GM18505 (cell line): ENCODE data around the gene SCTR.

Source experiments
- ATAC-seq: cut with Tn5 transposase; IDR thresholded peaks from one replicate; pipeline ENCODE4 v1.9.1; 2021; ENCODE audit not compliant: unreplicated experiment
- POLR2A ChIP-seq: IDR thresholded peaks from 4 replicates; pipeline ENCODE4 v1.6.1; 2011; ENCODE audit warnings: borderline replicate concordance; ENCODE audit not compliant: insufficient read depth, insufficient read length; ENCODE audit errors: extremely low read depth

The SCTR gene

GRCh38 chr2:119426801-119427395, 97.4 kb downstream of the SCTR start:
- ATAC-seq: no peak
- TF ChIP-seq POLR2A: no peak

- TF ChIP-seq POLR2A: no peak
- no peak for ATAC-seq
These were observed 97.9 kb downstream of the SCTR start for GRCh38 chr2:119426396-119426675.

GRCh38 chr2:119425620-119426395, 98.5 kb downstream of the SCTR start:
- no peak for ATAC-seq
- TF ChIP-seq POLR2A: no peak

GRCh38 chr2:119425119-119425405, 99.2 kb downstream of the SCTR start:
- ATAC-seq: no peak
- TF ChIP-seq POLR2A: no peak

GRCh38 chr2:119424284-119425118, 99.8 kb downstream of the SCTR start:
- no peak for ATAC-seq
- TF ChIP-seq POLR2A: no peak

- ATAC-seq: no peak
- no peak for TF ChIP-seq POLR2A
These were observed 100.5 kb downstream of the SCTR start for GRCh38 chr2:119423811-119424210.

- ATAC-seq: no peak
- TF ChIP-seq POLR2A: no peak
These were observed 101.2 kb downstream of the SCTR start for GRCh38 chr2:119423108-119423444.

GRCh38 chr2:119422360-119423107, 101.7 kb downstream of the SCTR start:
- ATAC-seq: no peak
- no peak for TF ChIP-seq POLR2A

- TF ChIP-seq POLR2A: no peak
- no peak for ATAC-seq
These were observed 102.5 kb downstream of the SCTR start for GRCh38 chr2:119421741-119422140.

- ATAC-seq: no peak
- TF ChIP-seq POLR2A: no peak
These were observed 103.0 kb downstream of the SCTR start for GRCh38 chr2:119421304-119421703.

GRCh38 chr2:119419803-119420508, 104.3 kb downstream of the SCTR start:
- no peak for ATAC-seq
- no peak for TF ChIP-seq POLR2A

- no peak for TF ChIP-seq POLR2A
- no peak for ATAC-seq
These were observed 105.2 kb downstream of the SCTR start for GRCh38 chr2:119419065-119419464.

- no peak for ATAC-seq
- no peak for TF ChIP-seq POLR2A
These were observed 106.4 kb downstream of the SCTR start for GRCh38 chr2:119417908-119418307.
